Kidney epithelial cell (primary cell): ENCODE results near the gene ANAPC7. TPM values are rescaled to one million over a fixed set of nuclear protein-coding genes. Genes with fewer than 3 reads are reported as not detected.

Experiments used
- DNase-seq: peaks from one replicate; pipeline ENCODE4 v3.0.0-alpha.2; 2010; ENCODE audit warnings: low read depth
- H3K27me3 ChIP-seq: 2 replicates; pipeline ENCODE4 v1.6.0; 2011; ENCODE audit warnings: low read length; ENCODE audit not compliant: control insufficient read depth, insufficient read depth
- H3K36me3 ChIP-seq: 2 replicates; pipeline ENCODE4 v1.5.1; 2011; ENCODE audit warnings: low read length; ENCODE audit not compliant: control insufficient read depth, insufficient read depth
- H3K4me3 ChIP-seq: 2 replicates; pipeline ENCODE4 v1.5.1; 2011; ENCODE audit warnings: low read depth, mild to moderate bottlenecking, control low read depth, low read length
- total RNA-seq: library from RNA; depleted of rRNA; stranded (reverse); fragments of >200 nt; gene quantifications from 2 replicates; pipeline ENCODE4 v1.2.3, GENCODE V29; 2015
- TF ChIP-seq, protein P1 (sequence below): IDR thresholded peaks from 2 replicates; pipeline ENCODE4 v1.5.1; 2011; ENCODE audit warnings: mild to moderate bottlenecking, moderate library complexity, low read length, control low read depth, inconsistent platforms; ENCODE audit not compliant: insufficient read depth, poor library complexity, severe bottlenecking

ANAPC7 gene
- total RNA-seq, 1 donor from 2014 or later: 51.3 TPM

DNA sequence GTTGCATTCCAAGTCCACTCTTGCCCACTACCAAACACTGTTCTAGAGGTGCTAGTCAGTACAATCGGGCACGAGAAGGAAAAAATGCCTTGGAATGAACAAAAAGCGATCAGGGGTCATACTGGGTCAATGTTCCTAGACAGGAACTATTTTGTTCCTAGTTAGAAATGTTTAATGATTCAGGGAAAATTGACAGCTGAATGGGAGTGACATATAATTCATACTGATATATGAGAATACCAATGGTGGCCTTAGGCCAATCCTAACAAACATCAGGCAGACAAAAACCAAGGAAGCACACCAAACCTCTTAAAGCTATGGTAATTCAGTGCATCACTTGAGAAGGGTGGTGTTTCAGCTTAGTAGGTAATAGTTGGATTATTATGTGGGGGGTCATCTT lies 51.1 kb downstream of the ANAPC7 start:
- no peaks in the 10 kb centered on the region for H3K27me3 ChIP-seq
- DNase-seq: no peak
- H3K4me3 ChIP-seq: no peak overlapping the region
- H3K36me3 ChIP-seq: peaks cover 10% of the 10 kb centered on the region
- TF ChIP-seq, protein P1, sequence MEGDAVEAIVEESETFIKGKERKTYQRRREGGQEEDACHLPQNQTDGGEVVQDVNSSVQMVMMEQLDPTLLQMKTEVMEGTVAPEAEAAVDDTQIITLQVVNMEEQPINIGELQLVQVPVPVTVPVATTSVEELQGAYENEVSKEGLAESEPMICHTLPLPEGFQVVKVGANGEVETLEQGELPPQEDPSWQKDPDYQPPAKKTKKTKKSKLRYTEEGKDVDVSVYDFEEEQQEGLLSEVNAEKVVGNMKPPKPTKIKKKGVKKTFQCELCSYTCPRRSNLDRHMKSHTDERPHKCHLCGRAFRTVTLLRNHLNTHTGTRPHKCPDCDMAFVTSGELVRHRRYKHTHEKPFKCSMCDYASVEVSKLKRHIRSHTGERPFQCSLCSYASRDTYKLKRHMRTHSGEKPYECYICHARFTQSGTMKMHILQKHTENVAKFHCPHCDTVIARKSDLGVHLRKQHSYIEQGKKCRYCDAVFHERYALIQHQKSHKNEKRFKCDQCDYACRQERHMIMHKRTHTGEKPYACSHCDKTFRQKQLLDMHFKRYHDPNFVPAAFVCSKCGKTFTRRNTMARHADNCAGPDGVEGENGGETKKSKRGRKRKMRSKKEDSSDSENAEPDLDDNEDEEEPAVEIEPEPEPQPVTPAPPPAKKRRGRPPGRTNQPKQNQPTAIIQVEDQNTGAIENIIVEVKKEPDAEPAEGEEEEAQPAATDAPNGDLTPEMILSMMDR: no peak

DNA sequence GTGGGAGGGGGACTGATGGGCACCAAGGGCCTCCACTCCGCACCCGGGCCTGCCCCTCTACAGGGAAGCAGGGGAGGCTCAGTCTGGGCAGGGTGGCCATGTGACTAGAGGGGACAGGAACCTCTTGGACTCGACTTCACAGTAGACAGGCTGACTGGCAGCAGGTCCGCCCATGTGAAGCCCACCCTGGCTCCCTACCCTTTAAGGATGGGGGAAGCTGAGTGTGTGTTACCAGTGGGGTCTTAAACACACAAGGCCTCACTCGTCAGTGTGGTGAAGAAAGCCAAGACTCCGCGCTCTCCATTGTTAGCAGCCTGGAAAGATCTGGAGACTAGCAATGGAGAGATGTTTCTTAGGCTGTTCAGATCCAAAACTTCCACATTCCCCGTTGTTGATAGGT lies 52.4 kb downstream of the ANAPC7 start:
- no peaks in the 10 kb centered on the region for H3K27me3 ChIP-seq
- peaks cover 11% of the 10 kb centered on the region for H3K36me3 ChIP-seq
- TF ChIP-seq, protein P1: no peak
- no peak for DNase-seq
- H3K4me3 ChIP-seq: no peak overlapping the region

DNA sequence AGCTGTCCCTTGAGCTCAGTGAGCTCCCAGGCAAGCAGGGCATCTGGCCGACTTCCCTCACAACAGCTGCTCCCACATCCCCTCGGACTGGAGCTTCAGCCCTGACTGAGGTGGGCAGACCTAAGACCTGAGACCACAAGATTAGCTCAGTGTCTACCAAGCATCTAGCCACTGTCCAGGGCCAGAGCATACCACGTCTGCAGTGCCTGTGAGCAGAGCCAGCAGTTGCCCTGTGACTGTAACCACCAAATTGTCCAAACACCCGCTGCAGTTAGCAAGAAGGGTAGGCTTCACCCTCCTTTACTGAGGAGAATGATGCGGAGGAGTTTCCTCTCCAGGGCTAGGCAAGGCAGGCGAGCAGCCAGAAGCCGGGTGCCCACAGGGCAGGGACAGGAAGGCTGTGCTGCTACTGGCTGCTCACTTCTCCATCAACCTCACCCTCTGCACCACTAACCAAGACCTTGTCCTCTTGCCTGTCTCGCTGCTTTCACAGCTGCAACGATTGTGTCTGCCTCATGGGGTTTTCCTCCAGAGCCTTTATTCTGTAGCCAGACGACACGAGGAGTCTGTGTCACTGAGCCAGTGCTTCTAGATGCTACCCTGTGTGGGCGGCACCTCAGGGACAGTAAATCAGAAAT lies 53.9 kb downstream of the ANAPC7 start:
- no peak for DNase-seq
- Histone ChIP-seq H3K36me3 (peaks cover 15% of the 10 kb centered on the region), H3K27me3 (no peaks in the 10 kb centered on the region), H3K4me3 (no peak overlapping the region)
- TF ChIP-seq, protein P1: no peak

DNA sequence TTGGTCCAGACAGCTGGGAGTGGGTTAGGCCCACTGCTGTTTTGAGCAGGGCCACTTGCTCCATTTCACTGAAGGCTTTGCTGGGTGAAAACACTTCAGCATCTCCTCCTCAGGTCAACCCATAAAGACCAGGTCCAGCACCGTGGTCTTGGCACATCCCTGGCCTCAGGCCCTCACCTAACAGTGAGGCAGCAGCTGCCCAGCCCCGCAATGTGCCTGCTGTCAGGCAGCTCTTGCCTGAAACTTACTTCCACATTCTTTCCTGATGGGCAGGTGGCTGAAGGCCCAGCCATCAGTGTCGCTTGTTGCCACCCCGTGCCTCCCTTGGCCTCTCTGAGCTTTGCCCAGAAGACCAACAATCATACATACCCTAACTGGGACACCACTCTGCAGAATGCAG lies 54.4 kb downstream of the ANAPC7 start:
- no peak for DNase-seq
- Histone ChIP-seq H3K27me3 (no peaks in the 10 kb centered on the region), H3K4me3 (no peak overlapping the region), H3K36me3 (peaks cover 15% of the 10 kb centered on the region)
- TF ChIP-seq, protein P1: no peak

DNA sequence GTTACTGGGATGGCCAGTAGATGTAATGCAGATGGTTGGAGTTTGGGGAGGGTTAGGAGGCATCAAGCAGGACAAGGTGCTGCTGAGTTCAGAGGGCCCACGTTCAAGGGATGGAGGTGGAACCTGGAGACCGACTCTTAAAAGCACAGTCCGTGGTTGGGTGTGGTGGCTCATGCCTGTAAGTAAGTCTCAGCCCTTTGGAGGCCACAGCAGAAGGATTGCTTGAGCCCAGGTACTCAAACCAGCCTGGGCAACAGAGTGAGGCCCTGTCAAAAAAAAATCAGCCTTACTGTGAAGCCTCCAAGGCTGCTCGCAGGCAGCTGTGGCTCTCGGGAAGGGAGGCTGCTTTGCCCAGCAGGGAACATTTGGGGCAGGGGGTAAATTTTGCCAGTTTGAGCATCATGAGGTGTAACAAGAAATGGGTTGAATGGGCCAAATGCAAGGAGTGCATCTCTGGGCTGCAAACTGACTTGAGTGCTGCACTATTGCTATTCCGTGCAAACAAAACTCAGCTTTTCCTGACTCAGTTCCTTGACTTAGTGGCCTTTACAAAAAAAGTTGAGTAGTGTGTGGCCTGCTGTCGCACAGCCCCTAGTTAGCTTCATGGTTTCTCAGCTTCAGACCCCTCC lies 55.0 kb downstream of the ANAPC7 start:
- no peak for DNase-seq
- Histone ChIP-seq H3K27me3 (no peaks in the 10 kb centered on the region), H3K4me3 (no peak overlapping the region), H3K36me3 (peaks cover 18% of the 10 kb centered on the region)
- TF ChIP-seq, protein P1: no peak

DNA sequence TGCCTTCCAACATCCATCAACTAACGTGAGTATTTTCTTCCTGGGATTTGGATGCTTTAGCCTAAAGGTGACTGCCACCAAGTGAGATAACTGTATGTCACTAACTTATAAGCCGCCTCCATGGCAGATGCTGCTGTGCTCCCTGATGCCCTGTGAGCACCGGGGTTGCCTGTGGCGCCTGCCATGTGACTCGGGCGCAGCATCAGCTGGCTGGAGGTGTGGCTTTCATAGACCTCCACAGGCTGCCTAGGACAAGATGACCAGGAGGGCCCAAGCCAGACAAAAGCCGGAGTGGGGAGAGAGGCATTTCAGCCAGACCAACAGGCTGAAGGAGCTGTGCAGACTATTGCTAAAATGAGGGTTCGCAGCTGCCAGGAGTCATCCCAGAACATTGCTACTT lies 55.7 kb downstream of the ANAPC7 start:
- Histone ChIP-seq H3K36me3 (peaks cover 18% of the 10 kb centered on the region), H3K27me3 (no peaks in the 10 kb centered on the region), H3K4me3 (no peak overlapping the region)
- TF ChIP-seq, protein P1: no peak
- no peak for DNase-seq
